IPS DF 6.9 (cell line): Measurements from ENCODE around the gene SAP30L.

Source experiments
- DNase-seq: peaks from one replicate; pipeline ENCODE4 v3.0.0-alpha.2; 2013; ENCODE audit warnings: low read depth, low spot score
- H3K27ac ChIP-seq: one replicate; pipeline ENCODE4 v1.5.1; 2013; ENCODE audit warnings: low read length, control low read depth
- H3K27me3 ChIP-seq: 2 replicates; pipeline ENCODE4 v1.6.1; 2013; ENCODE audit warnings: mild to moderate bottlenecking, low read length; ENCODE audit not compliant: control insufficient read depth, insufficient read depth
- H3K36me3 ChIP-seq: 2 replicates; pipeline ENCODE4 v1.6.1; 2013; ENCODE audit warnings: low read length; ENCODE audit not compliant: control insufficient read depth, insufficient read depth
- H3K4me1 ChIP-seq: 2 replicates; pipeline ENCODE4 v1.6.1; 2013; ENCODE audit warnings: low read length; ENCODE audit not compliant: control insufficient read depth, insufficient read depth
- H3K4me3 ChIP-seq: 2 replicates; pipeline ENCODE4 v1.5.1; 2013; ENCODE audit warnings: mild to moderate bottlenecking, low read length
- H3K9me3 ChIP-seq: 2 replicates; pipeline ENCODE4 v1.6.1; 2013; ENCODE audit warnings: low read length, inconsistent platforms; ENCODE audit not compliant: control insufficient read depth, insufficient read depth
- WGBS: extraction: QIAGEN DNeasy Blood & Tissue Kit; methylation state at CpG from one replicate; pipeline ENCODE4 v1.1.7; 2013; ENCODE audit warnings: mixed read lengths, missing lambda C conversion rate; ENCODE audit not compliant: insufficient read length, insufficient coverage; 5-methylcytosine and 5-hydroxymethylcytosine counted together

Gene SAP30L

GRCh38 chr5:154419236-154419635 is 26.6 kb upstream of the SAP30L start:
- H3K36me3 ChIP-seq, result no peaks in the 10 kb centered on the region
- peaks cover 2% of the 10 kb centered on the region; the same call in 1 of the 2 replicates for H3K4me1 ChIP-seq
- H3K27me3 ChIP-seq, result no peaks in the 10 kb centered on the region
- WGBS, result no CpG with 5 or more reads among the region's 7 CpGs
- no peaks in the 10 kb centered on the region for H3K9me3 ChIP-seq
- no peak for DNase-seq
- H3K27ac ChIP-seq, result no peak overlapping the region
- H3K4me3 ChIP-seq, result no peak overlapping the region; the same call in 1 of the 2 replicates

GRCh38 chr5:154421868-154422267 is 23.9 kb upstream of the SAP30L start:
- H3K4me1 ChIP-seq, result peaks cover 2% of the 10 kb centered on the region; the same call in 1 of the 2 replicates
- peak; percentile 41 for DNase-seq
- H3K27me3 ChIP-seq, result no peaks in the 10 kb centered on the region
- H3K4me3 ChIP-seq, result no peak overlapping the region
- no peaks in the 10 kb centered on the region for H3K9me3 ChIP-seq
- no CpG with 5 or more reads among the region's 1 CpG for WGBS
- H3K27ac ChIP-seq, result no peak overlapping the region
- H3K36me3 ChIP-seq, result no peaks in the 10 kb centered on the region

- peaks cover 2% of the 10 kb centered on the region; the same call in 1 of the 2 replicates for H3K4me1 ChIP-seq
- WGBS, result no CpG with 5 or more reads among the region's 2 CpGs
- no peak for DNase-seq
- no peaks in the 10 kb centered on the region for H3K27me3 ChIP-seq
- no peak overlapping the region for H3K27ac ChIP-seq
- H3K9me3 ChIP-seq, result no peaks in the 10 kb centered on the region
- no peak overlapping the region for H3K4me3 ChIP-seq
- H3K36me3 ChIP-seq, result no peaks in the 10 kb centered on the region
Observed at GRCh38 chr5:154422298-154422697, 23.5 kb upstream of the SAP30L start.

- Histone ChIP-seq H3K4me1 (no peaks in the 10 kb centered on the region), H3K27ac (no peak overlapping the region), H3K9me3 (no peaks in the 10 kb centered on the region), H3K4me3 (no peak overlapping the region), H3K36me3 (no peaks in the 10 kb centered on the region), H3K27me3 (no peaks in the 10 kb centered on the region)
- WGBS, result no CpG with 5 or more reads among the region's 3 CpGs
- DNase-seq, result no peak
Observed at GRCh38 chr5:154428208-154428607, 17.6 kb upstream of the SAP30L start.

GRCh38 chr5:154429341-154429740 is 16.5 kb upstream of the SAP30L start:
- DNase-seq, result no peak
- no CpG with 5 or more reads among the region's 1 CpG for WGBS
- no peak overlapping the region for H3K27ac ChIP-seq
- no peaks in the 10 kb centered on the region for H3K27me3 ChIP-seq
- H3K4me1 ChIP-seq, result no peaks in the 10 kb centered on the region
- no peaks in the 10 kb centered on the region for H3K36me3 ChIP-seq
- H3K4me3 ChIP-seq, result no peak overlapping the region
- H3K9me3 ChIP-seq, result no peaks in the 10 kb centered on the region

GRCh38 chr5:154430466-154430865 is 15.3 kb upstream of the SAP30L start:
- Histone ChIP-seq H3K4me3 (no peak overlapping the region), H3K27me3 (no peaks in the 10 kb centered on the region), H3K9me3 (no peaks in the 10 kb centered on the region), H3K27ac (no peak overlapping the region), H3K36me3 (no peaks in the 10 kb centered on the region), H3K4me1 (no peaks in the 10 kb centered on the region; the same call in 1 of the 2 replicates)
- no peak for DNase-seq
- no CpG with 5 or more reads among the region's 4 CpGs for WGBS

- Histone ChIP-seq H3K4me1 (no peaks in the 10 kb centered on the region; the same call in 1 of the 2 replicates), H3K4me3 (no peak overlapping the region), H3K9me3 (no peaks in the 10 kb centered on the region), H3K27ac (no peak overlapping the region), H3K36me3 (no peaks in the 10 kb centered on the region), H3K27me3 (no peaks in the 10 kb centered on the region)
- no CpG with 5 or more reads among the region's 4 CpGs for WGBS
- DNase-seq, result no peak
Observed at GRCh38 chr5:154430961-154431630, 14.7 kb upstream of the SAP30L start.

GRCh38 chr5:154435226-154435625 is 10.6 kb upstream of the SAP30L start:
- no peaks in the 10 kb centered on the region for H3K27me3 ChIP-seq
- H3K36me3 ChIP-seq, result peaks cover 2% of the 10 kb centered on the region; the same call in 1 of the 2 replicates
- no peak overlapping the region for H3K4me3 ChIP-seq
- H3K4me1 ChIP-seq, result no peaks in the 10 kb centered on the region; the same call in 1 of the 2 replicates
- no peak overlapping the region for H3K27ac ChIP-seq
- H3K9me3 ChIP-seq, result no peaks in the 10 kb centered on the region
- WGBS, result no CpG with 5 or more reads among the region's 3 CpGs
- no peak for DNase-seq

GRCh38 chr5:154437281-154437965 is 8.4 kb upstream of the SAP30L start:
- no CpG with 5 or more reads among the region's 5 CpGs for WGBS
- no peaks in the 10 kb centered on the region for H3K27me3 ChIP-seq
- no peak overlapping the region for H3K27ac ChIP-seq
- H3K4me3 ChIP-seq, result no peak overlapping the region
- no peaks in the 10 kb centered on the region; the same call in 1 of the 2 replicates for H3K4me1 ChIP-seq
- H3K9me3 ChIP-seq, result no peaks in the 10 kb centered on the region
- no peak for DNase-seq
- H3K36me3 ChIP-seq, result peaks cover 2% of the 10 kb centered on the region; the same call in 1 of the 2 replicates

- DNase-seq, result no peak
- WGBS, result no CpG with 5 or more reads among the region's 5 CpGs
- Histone ChIP-seq H3K4me3 (no peak overlapping the region), H3K27ac (no peak overlapping the region), H3K36me3 (peaks cover 2% of the 10 kb centered on the region; the same call in 1 of the 2 replicates), H3K4me1 (no peaks in the 10 kb centered on the region), H3K27me3 (no peaks in the 10 kb centered on the region), H3K9me3 (no peaks in the 10 kb centered on the region)
Observed at GRCh38 chr5:154440540-154440939, 5.3 kb upstream of the SAP30L start.
